Measurements from ENCODE around the gene KRTAP2-3.

KRTAP2-3 gene

DNA sequence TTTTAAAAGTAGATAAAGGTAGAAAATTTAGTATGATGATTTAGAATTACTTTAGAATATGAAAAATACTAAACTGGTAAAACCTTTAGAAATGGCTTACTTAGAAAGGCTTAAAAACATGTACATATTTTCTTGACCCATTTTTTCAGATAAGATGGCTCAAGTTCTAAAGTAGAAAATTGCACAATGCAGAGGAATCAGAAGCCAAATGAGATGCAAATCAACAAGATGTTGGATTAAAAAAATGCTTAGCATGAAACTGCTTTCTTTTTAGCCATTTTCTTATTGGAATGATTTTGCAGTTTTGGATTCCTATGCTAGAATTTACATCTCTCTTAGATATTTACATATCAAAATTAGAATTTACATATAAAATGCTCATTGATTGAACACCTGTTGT, 49.5 kb downstream of the KRTAP2-3 start:
- DNase-seq: no peak
- Mint-ChIP-seq H3K4me3 (no peak overlapping the region), H3K4me1 (ENCODE audit: low read depth in 2 of 2) (no peaks in the 10 kb centered on the region), H3K9me3 (no peaks in the 10 kb centered on the region), H3K27ac (no peak overlapping the region), H3K36me3 (ENCODE audit: insufficient read depth) (no peaks in the 10 kb centered on the region), H3K27me3 (peaks cover 15 to 26% of the 10 kb centered on the region in 2 donors)
- no peak for ATAC-seq (replicated peaks)

DNA sequence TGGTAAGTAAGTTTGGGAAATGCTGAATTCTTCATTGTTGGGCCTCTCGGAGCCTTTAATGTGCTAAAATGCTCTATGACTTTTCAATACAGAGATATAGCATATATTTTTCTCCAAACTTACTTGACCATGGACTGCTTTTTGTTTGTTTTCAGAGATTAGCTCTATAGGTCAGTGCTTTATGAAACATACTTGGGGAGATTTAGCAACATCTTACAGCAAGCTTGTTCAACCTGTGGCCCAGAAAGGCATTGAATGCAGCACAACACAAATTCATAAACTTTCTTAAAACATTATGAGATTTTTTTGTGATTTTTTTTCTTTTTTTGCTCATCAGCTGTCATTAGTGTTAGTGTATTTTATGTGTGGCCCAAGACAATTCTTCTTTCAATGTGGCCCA, 50.0 kb downstream of the KRTAP2-3 start:
- H3K4me3 Mint-ChIP-seq: no peak overlapping the region

GRCh38 chr17:41009301-41009760, 50.6 kb downstream of the KRTAP2-3 start:
- Mint-ChIP-seq H3K27me3 (peaks cover 7 to 23% of the 10 kb centered on the region in 2 donors), H3K4me3 (no peak overlapping the region), H3K9me3 (no peaks in the 10 kb centered on the region), H3K4me1 (ENCODE audit: low read depth in 2 of 2) (no peaks in the 10 kb centered on the region), H3K36me3 (ENCODE audit: insufficient read depth) (no peaks in the 10 kb centered on the region), H3K27ac (no peak overlapping the region)
- DNase-seq (no peak), ATAC-seq (replicated peaks) (no peak)

More for the DNA sequence above, 50.0 kb downstream of the KRTAP2-3 start:
- H3K36me3 Mint-ChIP-seq (ENCODE audit: insufficient read depth): no peaks in the 10 kb centered on the region
- H3K27me3 Mint-ChIP-seq: peaks cover 10 to 20% of the 10 kb centered on the region in 2 donors
- H3K9me3 Mint-ChIP-seq: no peaks in the 10 kb centered on the region
- no peaks in the 10 kb centered on the region for H3K4me1 Mint-ChIP-seq (ENCODE audit: low read depth in 2 of 2)
- DNase-seq: no peak
- no peak for ATAC-seq (replicated peaks)
- H3K27ac Mint-ChIP-seq: no peak overlapping the region
